Subcutaneous adipose tissue (tissue), 4 donors: ENCODE results near the gene MICALL2. TPM values are rescaled to one million over a fixed set of nuclear protein-coding genes. Genes with fewer than 3 reads are reported as not detected.

Source experiments
- total RNA-seq, 4 donors: library from RNA; depleted of rRNA; stranded (reverse); fragments of >200 nt; gene quantifications; one replicate each; pipeline ENCODE4 v1.1.0, GENCODE V29; 2016
- TF ChIP-seq, protein P1 (sequence below): fragments of 450-650 bp; IDR thresholded peaks from one replicate; pipeline ENCODE4 v1.5.1; 2016; ENCODE audit warnings: low read depth, mild to moderate bottlenecking, control low read depth, antibody characterized with exemption, moderate library complexity

Gene MICALL2
- total RNA-seq, 4 donors from 2014 or later, result 1.5 to 5.3 (median 4.1) TPM

DNA sequence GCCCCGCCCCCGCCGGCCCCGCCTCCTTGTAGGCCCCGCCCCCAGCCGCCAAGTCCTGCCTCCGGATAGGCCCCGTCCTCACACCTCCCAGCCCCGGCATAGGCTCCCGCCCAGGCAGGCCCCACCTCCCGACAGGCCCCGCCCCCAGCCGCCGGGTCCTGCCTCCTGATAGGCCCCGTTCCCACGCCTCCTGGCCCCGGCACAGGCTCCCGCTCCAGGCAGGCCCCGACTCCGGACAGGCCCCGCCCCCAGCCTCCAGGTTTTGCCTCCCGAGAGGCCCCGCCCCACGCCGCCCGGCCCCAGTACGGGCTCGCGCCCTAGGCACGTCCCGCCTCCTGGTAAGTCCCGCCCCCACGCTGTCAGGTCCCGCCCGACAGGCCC, 232 bp upstream of the MICALL2 start:
- TF ChIP-seq, protein P1, sequence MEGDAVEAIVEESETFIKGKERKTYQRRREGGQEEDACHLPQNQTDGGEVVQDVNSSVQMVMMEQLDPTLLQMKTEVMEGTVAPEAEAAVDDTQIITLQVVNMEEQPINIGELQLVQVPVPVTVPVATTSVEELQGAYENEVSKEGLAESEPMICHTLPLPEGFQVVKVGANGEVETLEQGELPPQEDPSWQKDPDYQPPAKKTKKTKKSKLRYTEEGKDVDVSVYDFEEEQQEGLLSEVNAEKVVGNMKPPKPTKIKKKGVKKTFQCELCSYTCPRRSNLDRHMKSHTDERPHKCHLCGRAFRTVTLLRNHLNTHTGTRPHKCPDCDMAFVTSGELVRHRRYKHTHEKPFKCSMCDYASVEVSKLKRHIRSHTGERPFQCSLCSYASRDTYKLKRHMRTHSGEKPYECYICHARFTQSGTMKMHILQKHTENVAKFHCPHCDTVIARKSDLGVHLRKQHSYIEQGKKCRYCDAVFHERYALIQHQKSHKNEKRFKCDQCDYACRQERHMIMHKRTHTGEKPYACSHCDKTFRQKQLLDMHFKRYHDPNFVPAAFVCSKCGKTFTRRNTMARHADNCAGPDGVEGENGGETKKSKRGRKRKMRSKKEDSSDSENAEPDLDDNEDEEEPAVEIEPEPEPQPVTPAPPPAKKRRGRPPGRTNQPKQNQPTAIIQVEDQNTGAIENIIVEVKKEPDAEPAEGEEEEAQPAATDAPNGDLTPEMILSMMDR, result no peak

DNA sequence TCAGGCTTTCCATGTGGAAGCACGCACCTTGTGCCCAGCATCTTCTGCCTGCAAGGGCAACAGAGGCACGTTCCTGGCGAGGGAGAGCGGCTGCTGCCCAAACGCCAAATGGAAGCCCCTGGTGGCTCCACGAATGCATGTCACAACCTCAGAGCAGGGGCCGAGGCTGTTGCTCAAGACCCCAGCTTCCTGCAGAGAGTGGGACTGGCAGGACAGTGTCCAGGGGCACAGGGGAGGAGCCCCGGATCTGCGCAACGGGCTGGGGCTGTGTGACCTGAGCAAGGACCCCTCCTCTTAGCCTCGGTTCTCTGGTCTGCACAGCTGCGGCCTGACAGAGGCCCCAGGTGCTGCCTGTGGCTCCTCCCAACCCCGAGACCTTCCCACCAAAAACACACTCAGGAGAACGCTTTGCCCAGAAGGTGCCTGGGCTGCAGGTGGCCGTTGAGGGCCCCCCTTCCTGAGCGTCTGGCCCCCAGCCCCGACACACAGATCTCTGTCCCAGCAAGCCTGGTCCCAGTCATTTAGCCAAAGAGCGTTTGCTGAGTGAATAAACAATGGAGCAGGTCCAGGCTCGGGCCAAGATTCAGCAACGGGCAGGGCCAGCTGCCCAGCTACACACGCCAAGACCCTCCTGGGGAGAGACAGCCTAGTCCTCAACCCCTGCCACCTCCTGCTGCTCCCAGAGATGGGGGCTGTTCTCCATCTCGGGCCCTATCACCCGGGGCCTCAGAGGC, 1.2 kb downstream of the MICALL2 start:
- TF ChIP-seq, protein P1, result no peak

DNA sequence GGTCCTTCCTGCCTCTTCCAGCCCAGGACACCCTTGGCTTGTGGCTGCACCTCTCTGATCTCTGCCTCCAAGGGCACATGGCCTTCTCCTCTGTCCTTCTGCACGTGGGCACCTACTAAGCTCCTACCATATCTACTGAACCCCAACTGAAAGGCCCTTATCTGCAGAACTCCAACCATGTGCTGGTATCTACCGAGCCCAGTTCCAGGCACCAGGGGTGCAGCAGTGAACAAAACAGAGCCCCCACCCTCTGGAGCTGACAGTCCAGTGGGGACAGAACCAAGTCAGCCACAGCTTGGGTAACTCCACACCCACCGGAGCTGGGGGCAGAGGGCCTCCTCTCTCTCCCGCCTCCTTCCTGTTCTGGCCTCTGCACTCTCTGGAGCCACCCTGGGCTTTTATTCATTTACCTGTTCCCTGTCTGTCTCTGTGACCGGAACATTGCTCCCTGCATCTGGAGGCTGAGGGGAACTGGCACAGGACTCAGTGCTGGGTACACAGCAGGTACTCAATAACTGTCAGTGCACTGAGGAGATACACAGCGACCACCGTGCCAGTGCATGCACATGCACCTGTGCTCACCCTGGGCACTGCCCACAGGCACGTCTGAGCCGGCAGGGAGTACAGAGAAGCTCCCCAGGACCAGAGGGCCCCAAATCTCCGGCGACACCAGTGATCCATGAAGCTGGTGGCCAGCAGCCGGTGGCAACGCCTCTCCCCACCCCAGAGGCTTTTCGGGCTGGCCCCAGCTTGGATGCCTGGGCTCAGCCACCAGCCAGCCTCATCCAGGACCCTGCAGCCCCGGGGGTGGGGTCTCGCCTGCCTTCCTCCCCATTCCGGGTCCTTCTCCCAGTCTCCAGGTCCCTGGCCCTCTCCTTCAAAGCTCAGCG, 2.0 kb downstream of the MICALL2 start:
- TF ChIP-seq, protein P1, result no peak

DNA sequence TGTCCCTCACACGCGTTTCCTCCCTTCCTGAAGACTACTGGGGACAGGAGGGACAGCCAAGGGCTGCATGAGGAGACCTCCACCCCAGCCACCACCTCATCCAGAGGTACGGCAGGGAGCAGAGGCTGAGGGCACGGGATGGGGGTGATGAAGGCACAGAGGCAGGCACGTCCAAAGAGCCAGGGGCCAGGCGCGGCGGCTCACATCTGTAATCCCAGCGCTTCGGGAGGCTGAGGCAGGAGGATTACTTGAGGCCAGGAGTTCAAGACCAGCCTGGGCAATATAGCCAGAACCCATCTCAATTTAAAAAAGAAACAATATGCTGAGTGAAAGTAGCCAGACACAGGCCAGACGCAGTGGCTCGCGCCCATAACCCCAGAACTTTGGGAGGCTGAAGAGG, 3.3 kb downstream of the MICALL2 start:
- TF ChIP-seq, protein P1, result no peak

DNA sequence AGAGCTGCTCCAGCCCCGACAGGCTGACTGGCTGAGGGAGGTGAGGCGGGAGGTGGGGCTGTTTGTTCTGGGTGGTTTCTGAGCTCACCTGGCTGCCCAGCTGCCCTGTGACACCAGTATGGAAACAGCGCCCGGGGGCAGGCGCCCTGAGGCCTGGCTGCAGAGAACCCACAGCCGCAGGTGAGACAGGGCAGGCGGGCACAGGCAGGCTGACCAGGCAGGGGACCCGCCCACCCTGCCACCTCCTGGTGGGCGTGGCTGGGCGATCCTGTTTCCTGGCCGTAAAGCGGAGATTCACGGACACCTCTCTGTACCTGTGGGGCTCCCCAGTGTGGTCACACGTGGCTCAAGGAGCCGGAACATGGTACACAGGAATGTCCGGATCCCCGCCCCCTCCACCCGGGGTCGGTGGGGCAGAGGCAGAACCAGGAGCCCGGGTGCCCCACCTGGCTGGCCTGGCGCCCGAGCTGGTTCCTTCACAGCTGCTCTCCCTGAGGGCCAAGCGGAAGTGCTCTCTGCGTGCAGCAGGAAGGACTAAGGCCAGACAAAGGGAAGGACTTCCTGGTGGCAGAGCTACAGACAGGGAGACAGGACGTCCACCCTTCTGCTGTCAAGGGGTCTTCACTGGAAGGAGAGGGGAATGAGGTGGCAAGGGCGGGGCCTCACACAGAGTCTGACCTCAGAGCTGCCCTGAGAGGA, 3.9 kb downstream of the MICALL2 start:
- TF ChIP-seq, protein P1, result no peak

DNA sequence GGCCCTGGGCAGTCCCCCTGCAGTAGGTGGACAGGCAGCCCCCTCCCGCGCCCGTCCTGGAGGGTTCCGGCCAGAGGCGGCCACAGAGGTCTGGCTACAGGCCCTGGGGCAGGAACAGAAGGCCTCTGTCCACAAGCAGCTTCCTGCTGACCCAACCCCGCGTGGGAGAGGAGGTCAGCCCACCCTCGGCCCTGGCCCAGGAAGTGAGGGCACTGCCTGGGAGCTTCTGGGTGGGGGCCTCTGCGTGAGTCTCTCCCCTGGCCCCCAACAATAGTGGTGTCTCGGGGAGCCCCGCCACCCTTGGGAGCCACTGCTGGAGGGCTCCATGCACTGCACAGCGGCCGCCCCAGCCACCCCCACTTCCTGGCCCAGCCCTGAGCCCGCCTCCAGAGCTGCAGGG, 4.7 kb downstream of the MICALL2 start:
- TF ChIP-seq, protein P1, result no peak

DNA sequence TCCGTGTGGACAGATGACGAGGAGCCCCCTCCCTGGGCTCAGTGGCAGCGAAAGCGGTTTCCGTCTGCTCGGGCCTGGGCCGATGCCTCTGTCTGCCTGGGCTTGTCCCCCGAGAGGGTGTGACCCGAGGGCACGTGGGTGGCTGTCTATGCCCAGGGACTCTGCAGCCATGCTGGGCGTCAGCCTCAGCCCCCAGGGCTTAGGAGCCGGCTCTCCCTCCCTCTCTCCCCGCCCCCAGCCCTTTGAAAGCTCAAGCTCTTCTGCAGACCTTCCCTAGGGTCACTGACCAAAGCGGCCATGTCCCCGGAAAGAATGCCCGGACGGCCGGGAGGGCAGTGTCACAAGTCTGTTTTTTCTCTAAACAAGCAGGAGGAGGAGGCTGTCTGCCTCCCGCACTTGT, 7.1 kb downstream of the MICALL2 start:
- TF ChIP-seq, protein P1, result no peak
